Measurements from ENCODE around the gene RNF40.

GRCh38 chr16:30724641-30725417 lies 37.3 kb upstream of the RNF40 start:
- TF ChIP-seq, protein P1, sequence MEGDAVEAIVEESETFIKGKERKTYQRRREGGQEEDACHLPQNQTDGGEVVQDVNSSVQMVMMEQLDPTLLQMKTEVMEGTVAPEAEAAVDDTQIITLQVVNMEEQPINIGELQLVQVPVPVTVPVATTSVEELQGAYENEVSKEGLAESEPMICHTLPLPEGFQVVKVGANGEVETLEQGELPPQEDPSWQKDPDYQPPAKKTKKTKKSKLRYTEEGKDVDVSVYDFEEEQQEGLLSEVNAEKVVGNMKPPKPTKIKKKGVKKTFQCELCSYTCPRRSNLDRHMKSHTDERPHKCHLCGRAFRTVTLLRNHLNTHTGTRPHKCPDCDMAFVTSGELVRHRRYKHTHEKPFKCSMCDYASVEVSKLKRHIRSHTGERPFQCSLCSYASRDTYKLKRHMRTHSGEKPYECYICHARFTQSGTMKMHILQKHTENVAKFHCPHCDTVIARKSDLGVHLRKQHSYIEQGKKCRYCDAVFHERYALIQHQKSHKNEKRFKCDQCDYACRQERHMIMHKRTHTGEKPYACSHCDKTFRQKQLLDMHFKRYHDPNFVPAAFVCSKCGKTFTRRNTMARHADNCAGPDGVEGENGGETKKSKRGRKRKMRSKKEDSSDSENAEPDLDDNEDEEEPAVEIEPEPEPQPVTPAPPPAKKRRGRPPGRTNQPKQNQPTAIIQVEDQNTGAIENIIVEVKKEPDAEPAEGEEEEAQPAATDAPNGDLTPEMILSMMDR (IDR thresholded peaks at IDR 0.05; ENCODE audit: low read depth, low read length, poor library complexity, severe bottlenecking): no peak
- TF ChIP-seq EZH2phosphoT487 (IDR thresholded peaks at IDR 0.05; ENCODE audit: borderline replicate concordance, low read length): no peak
